Liver (tissue), 9 donors: ENCODE results near the gene EMCN. TPM values are rescaled to one million over a fixed set of nuclear protein-coding genes. Genes with fewer than 3 reads are reported as not detected.

Experiments used
- DNase-seq: peaks from one replicate; pipeline ENCODE4 v3.0.0-alpha.2; 2017; ENCODE audit warnings: low spot score
- H3K27ac ChIP-seq, 2 donors: one replicate each; pipeline ENCODE4 v1.7.0; 2013; ENCODE audit warnings: inconsistent platforms in 2 of 2, low read length in 2 of 2, control low read depth in 1 of 2, low read depth in 1 of 2, mild to moderate bottlenecking in 1 of 2
- H3K27me3 ChIP-seq, 4 donors: one replicate each; pipeline versions ENCODE4 v1.6.1 to v1.7.0; 2013; ENCODE audit warnings: low read length in 3 of 4, inconsistent platforms in 1 of 4, mild to moderate bottlenecking in 1 of 4, moderate library complexity in 1 of 4; ENCODE audit not compliant: control insufficient read depth in 4 of 4, insufficient read depth in 4 of 4
- H3K36me3 ChIP-seq, 4 donors: one replicate each; pipeline versions ENCODE4 v1.6.1 to v1.7.0; 2013; ENCODE audit warnings: low read length in 3 of 4, mild to moderate bottlenecking in 3 of 4, low read depth in 1 of 4, moderate library complexity in 1 of 4; ENCODE audit not compliant: control insufficient read depth in 4 of 4, insufficient read depth in 3 of 4
- H3K4me1 ChIP-seq, 4 donors: one replicate each; pipeline versions ENCODE4 v1.6.1 to v1.7.0; 2013; ENCODE audit warnings: low read length in 3 of 4, mild to moderate bottlenecking in 3 of 4, moderate library complexity in 1 of 4; ENCODE audit not compliant: control insufficient read depth in 4 of 4, insufficient read depth in 4 of 4
- H3K4me3 ChIP-seq, 3 donors: one replicate each; pipeline versions ENCODE4 v1.6.1 to v1.7.0; 2013; ENCODE audit warnings: low read length in 3 of 3, control low read depth in 1 of 3, low read depth in 1 of 3, mild to moderate bottlenecking in 1 of 3
- H3K9ac ChIP-seq, 2 donors: one replicate each; pipeline ENCODE4 v1.7.0; 2013; ENCODE audit warnings: low read length in 2 of 2, mild to moderate bottlenecking in 2 of 2, moderate library complexity in 2 of 2, control low read depth in 1 of 2, low read depth in 1 of 2
- H3K9me3 ChIP-seq, 4 donors: one replicate each; pipeline versions ENCODE4 v1.6.1 to v1.7.0; 2013; ENCODE audit warnings: low read length in 3 of 4; ENCODE audit not compliant: control insufficient read depth in 4 of 4
- EGR1 ChIP-seq, 2 donors: IDR thresholded peaks; 2 replicates each; pipeline ENCODE4 v1.6.1; 2016 to 2018; ENCODE audit warnings: antibody characterized with exemption in 2 of 2, low read depth in 2 of 2
- FOXA1 ChIP-seq: IDR thresholded peaks from 2 replicates; pipeline ENCODE4 v1.6.1; 2016; ENCODE audit warnings: antibody characterized with exemption
- FOXA2 ChIP-seq: IDR thresholded peaks from 2 replicates; pipeline ENCODE4 v1.6.1; 2016; ENCODE audit warnings: antibody characterized with exemption
- HNF4A ChIP-seq, 2 donors: conservative IDR thresholded peaks; 2 replicates each; pipeline ENCODE4 v1.6.1; 2016; ENCODE audit warnings: antibody characterized with exemption in 2 of 2, mild to moderate bottlenecking in 2 of 2
- HNF4G ChIP-seq: IDR thresholded peaks from 2 replicates; pipeline ENCODE4 v1.6.1; 2016; ENCODE audit warnings: antibody characterized with exemption
- JUND ChIP-seq, 2 donors: IDR thresholded peaks; 2 replicates each; pipeline ENCODE4 v1.6.1; 2016; ENCODE audit warnings: antibody characterized with exemption in 2 of 2
- NR2F2 ChIP-seq: IDR thresholded peaks from 2 replicates; pipeline ENCODE4 v1.6.1; 2016; ENCODE audit warnings: antibody characterized with exemption
- RXRA ChIP-seq, 2 donors: IDR thresholded peaks; 2 replicates each; pipeline ENCODE4 v1.6.1; 2017 to 2018; ENCODE audit warnings: antibody characterized with exemption in 2 of 2, mild to moderate bottlenecking in 1 of 2
- SP1 ChIP-seq: IDR thresholded peaks from 2 replicates; pipeline ENCODE4 v1.6.1; 2018; ENCODE audit warnings: antibody characterized with exemption, mild to moderate bottlenecking
- TAF1 ChIP-seq: conservative IDR thresholded peaks from 2 replicates; pipeline ENCODE4 v1.6.1; 2016; ENCODE audit warnings: antibody characterized with exemption, mild to moderate bottlenecking
- YY1 ChIP-seq: IDR thresholded peaks from 2 replicates; pipeline ENCODE4 v1.6.1; 2016; ENCODE audit warnings: antibody characterized with exemption, mild to moderate bottlenecking
- WGBS: extraction: QIAGEN DNeasy Blood & Tissue Kit; methylation state at CpG from one replicate; pipeline ENCODE4 v1.1.7; 2013; 5-methylcytosine and 5-hydroxymethylcytosine counted together
- polyA plus RNA-seq, 2 donors: library from polyadenylated mRNA; stranded (reverse) in 1 of 2; unstranded in 1 of 2; fragments of 200-250 nt in 1 of 2; fragments of >200 nt in 1 of 2; fragmentation: Nextera tagmentation in 1 of 2; extraction: Ambion mirVana in 1 of 2; gene quantifications; one replicate each; pipeline versions ENCODE4 v1.2.1 to v1.2.3, GENCODE V29; 2013 to 2015
- total RNA-seq, 2 donors: library from RNA; depleted of rRNA; stranded (reverse); fragments of >200 nt; gene quantifications; one replicate each; pipeline ENCODE4 v1.2.3, GENCODE V29; 2014
- TF ChIP-seq, protein P1 (sequence below): IDR thresholded peaks from 2 replicates; pipeline ENCODE4 v1.6.1; 2016; ENCODE audit warnings: antibody characterized with exemption, mild to moderate bottlenecking
- TF ChIP-seq, protein P2 (sequence below): fragments of 150-350 bp; IDR thresholded peaks from 2 replicates; pipeline ENCODE4 v1.5.1; 2017; ENCODE audit warnings: improper control_type of control experiment, low read depth, low read length; ENCODE audit not compliant: missing input control
- TF ChIP-seq, protein P3 (sequence below): IDR thresholded peaks from 2 replicates; pipeline ENCODE4 v1.6.1; 2016; ENCODE audit warnings: antibody characterized with exemption
- TF ChIP-seq, protein P4 (sequence below): IDR thresholded peaks from 2 replicates; pipeline ENCODE4 v1.6.1; 2016; ENCODE audit warnings: antibody characterized with exemption
- TF ChIP-seq, protein P5 (sequence below): IDR thresholded peaks from 2 replicates; pipeline ENCODE4 v1.6.1; 2016; ENCODE audit warnings: antibody characterized with exemption
- donor health status: healthy.
- donor health status: healthy.
- donor health status: healthy.
- donor health status: healthy.
- donor health status: healthy.

EMCN gene
- total and polyA plus RNA-seq, 4 donors = 1.8 to 4.4 (median 2.5) TPM

DNA sequence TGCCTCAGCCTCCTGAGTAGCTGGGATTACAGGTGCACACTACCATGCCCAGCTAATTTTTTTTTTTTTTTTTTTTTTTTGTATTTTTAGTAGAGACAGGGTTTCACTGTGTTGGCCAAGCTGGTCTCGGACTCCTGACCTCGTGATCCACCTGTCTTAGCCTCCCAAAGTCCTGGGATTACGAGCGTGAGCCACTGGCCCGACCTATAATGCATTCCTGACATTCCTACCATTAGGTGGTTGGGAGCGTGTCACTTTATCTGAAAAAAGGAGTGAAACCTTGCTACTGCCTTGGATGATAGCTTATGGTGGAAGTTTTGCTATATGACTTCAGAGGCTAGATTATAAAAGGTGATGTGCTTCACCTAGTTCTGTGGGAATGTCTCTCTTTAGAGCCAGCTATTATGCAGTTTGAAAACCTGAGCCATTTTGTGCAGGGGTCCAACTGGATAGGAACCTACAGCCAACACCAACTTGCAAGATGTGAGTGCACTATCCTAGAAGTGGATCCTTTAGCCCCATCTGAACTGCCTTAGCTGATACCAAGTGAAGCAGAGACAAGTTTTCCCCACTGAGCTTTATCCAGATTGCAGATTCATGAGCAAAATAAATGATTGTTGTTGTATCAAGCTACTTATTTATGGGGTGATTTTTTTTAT is 29.8 kb upstream of the EMCN start:
- no peak overlapping the region for H3K27ac ChIP-seq
- no peaks in the 10 kb centered on the region for H3K4me1 ChIP-seq
- H3K9me3 ChIP-seq = no peaks in the 10 kb centered on the region
- DNase-seq = no peak
- H3K4me3 ChIP-seq = no peak overlapping the region
- no peaks in the 10 kb centered on the region for H3K27me3 ChIP-seq
- H3K36me3 ChIP-seq = no peaks in the 10 kb centered on the region
- H3K9ac ChIP-seq = no peak overlapping the region
- 59% methylated on average over 6 of the region's 6 CpGs for WGBS
- TF ChIP-seq FOXA1 = no peak
- TF ChIP-seq, protein P1, sequence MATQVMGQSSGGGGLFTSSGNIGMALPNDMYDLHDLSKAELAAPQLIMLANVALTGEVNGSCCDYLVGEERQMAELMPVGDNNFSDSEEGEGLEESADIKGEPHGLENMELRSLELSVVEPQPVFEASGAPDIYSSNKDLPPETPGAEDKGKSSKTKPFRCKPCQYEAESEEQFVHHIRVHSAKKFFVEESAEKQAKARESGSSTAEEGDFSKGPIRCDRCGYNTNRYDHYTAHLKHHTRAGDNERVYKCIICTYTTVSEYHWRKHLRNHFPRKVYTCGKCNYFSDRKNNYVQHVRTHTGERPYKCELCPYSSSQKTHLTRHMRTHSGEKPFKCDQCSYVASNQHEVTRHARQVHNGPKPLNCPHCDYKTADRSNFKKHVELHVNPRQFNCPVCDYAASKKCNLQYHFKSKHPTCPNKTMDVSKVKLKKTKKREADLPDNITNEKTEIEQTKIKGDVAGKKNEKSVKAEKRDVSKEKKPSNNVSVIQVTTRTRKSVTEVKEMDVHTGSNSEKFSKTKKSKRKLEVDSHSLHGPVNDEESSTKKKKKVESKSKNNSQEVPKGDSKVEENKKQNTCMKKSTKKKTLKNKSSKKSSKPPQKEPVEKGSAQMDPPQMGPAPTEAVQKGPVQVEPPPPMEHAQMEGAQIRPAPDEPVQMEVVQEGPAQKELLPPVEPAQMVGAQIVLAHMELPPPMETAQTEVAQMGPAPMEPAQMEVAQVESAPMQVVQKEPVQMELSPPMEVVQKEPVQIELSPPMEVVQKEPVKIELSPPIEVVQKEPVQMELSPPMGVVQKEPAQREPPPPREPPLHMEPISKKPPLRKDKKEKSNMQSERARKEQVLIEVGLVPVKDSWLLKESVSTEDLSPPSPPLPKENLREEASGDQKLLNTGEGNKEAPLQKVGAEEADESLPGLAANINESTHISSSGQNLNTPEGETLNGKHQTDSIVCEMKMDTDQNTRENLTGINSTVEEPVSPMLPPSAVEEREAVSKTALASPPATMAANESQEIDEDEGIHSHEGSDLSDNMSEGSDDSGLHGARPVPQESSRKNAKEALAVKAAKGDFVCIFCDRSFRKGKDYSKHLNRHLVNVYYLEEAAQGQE = no peak
- no peak for TF ChIP-seq RXRA (IDR thresholded peaks at IDR 0.05)
- no peak for TF ChIP-seq TAF1
- no peak for TF ChIP-seq HNF4G
- TF ChIP-seq EGR1 (IDR thresholded peaks at IDR 0.05; ENCODE audit: low read depth in 2 of 2) = no peak
- TF ChIP-seq, protein P2, sequence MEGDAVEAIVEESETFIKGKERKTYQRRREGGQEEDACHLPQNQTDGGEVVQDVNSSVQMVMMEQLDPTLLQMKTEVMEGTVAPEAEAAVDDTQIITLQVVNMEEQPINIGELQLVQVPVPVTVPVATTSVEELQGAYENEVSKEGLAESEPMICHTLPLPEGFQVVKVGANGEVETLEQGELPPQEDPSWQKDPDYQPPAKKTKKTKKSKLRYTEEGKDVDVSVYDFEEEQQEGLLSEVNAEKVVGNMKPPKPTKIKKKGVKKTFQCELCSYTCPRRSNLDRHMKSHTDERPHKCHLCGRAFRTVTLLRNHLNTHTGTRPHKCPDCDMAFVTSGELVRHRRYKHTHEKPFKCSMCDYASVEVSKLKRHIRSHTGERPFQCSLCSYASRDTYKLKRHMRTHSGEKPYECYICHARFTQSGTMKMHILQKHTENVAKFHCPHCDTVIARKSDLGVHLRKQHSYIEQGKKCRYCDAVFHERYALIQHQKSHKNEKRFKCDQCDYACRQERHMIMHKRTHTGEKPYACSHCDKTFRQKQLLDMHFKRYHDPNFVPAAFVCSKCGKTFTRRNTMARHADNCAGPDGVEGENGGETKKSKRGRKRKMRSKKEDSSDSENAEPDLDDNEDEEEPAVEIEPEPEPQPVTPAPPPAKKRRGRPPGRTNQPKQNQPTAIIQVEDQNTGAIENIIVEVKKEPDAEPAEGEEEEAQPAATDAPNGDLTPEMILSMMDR = no peak
- no peak for TF ChIP-seq SP1
- no peak for TF ChIP-seq FOXA2
- TF ChIP-seq, protein P3, sequence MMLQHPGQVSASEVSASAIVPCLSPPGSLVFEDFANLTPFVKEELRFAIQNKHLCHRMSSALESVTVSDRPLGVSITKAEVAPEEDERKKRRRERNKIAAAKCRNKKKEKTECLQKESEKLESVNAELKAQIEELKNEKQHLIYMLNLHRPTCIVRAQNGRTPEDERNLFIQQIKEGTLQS = no peak
- TF ChIP-seq NR2F2 = no peak
- TF ChIP-seq HNF4A (conservative IDR thresholded peaks at IDR 0.05) = no peak
- no peak for TF ChIP-seq YY1
- no peak for TF ChIP-seq JUND (IDR thresholded peaks at IDR 0.05)
- TF ChIP-seq, protein P4, sequence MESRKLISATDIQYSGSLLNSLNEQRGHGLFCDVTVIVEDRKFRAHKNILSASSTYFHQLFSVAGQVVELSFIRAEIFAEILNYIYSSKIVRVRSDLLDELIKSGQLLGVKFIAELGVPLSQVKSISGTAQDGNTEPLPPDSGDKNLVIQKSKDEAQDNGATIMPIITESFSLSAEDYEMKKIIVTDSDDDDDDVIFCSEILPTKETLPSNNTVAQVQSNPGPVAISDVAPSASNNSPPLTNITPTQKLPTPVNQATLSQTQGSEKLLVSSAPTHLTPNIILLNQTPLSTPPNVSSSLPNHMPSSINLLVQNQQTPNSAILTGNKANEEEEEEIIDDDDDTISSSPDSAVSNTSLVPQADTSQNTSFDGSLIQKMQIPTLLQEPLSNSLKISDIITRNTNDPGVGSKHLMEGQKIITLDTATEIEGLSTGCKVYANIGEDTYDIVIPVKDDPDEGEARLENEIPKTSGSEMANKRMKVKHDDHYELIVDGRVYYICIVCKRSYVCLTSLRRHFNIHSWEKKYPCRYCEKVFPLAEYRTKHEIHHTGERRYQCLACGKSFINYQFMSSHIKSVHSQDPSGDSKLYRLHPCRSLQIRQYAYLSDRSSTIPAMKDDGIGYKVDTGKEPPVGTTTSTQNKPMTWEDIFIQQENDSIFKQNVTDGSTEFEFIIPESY = no peak

DNA sequence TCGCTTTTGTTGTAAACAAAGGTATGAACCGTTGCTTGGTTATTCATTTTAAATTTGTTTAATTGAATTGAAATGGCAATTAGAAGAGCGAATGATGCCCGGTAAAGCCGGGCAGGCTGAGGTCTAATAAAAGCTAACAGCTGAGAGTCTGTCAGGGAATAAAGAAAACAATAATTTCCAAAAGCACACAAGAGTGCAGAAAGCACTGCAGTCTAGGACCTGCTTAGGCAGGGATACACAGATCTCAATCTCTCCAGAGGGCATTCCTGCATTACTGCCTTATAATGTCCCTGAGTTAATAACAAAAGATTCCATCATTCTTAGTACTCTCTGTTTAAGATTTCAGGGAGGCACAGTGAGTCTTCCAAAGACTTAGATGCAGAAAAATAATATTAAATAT is 27.6 kb upstream of the EMCN start:
- TF ChIP-seq, protein P5, sequence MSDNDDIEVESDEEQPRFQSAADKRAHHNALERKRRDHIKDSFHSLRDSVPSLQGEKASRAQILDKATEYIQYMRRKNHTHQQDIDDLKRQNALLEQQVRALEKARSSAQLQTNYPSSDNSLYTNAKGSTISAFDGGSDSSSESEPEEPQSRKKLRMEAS = no peak
- TF ChIP-seq YY1 (no peak), FOXA1 (no peak), FOXA2 (no peak), NR2F2 (no peak), RXRA (IDR thresholded peaks at IDR 0.05) (no peak), JUND (IDR thresholded peaks at IDR 0.05) (no peak)
- TF ChIP-seq, protein P4 = no peak
- TF ChIP-seq, protein P1 = no peak

More for the DNA sequence above, 27.6 kb upstream of the EMCN start:
- no peaks in the 10 kb centered on the region for H3K36me3 ChIP-seq
- 83% methylated on average over 5 of the region's 5 CpGs for WGBS
- no peak for DNase-seq
- H3K9ac ChIP-seq = no peak overlapping the region
- no peaks in the 10 kb centered on the region for H3K4me1 ChIP-seq
- H3K27me3 ChIP-seq = peaks cover 0 to 2% (median 0%) of the 10 kb centered on the region in 4 donors
- H3K9me3 ChIP-seq = no peaks in the 10 kb centered on the region
- no peak overlapping the region for H3K4me3 ChIP-seq
- H3K27ac ChIP-seq = no peak overlapping the region
